GM12878 (cell line): ENCODE measurements around the gene KCTD16. TPM values are rescaled to one million over a fixed set of nuclear protein-coding genes. Genes with fewer than 3 reads are reported as not detected.

ENCODE experiments used
- ATAC-seq: fragments of 200-7000 bp; cut with Tn5 transposase; 3 replicates; pipeline ENCODE4 v1.9.1; 2020; ENCODE audit warnings: mild to moderate bottlenecking, moderate library complexity
- BruUV-seq: library from RNA; stranded (reverse); fragments of 400-500 nt; replicated peaks from 2 replicates; lab custom pipeline; 2021; lab: Mats Ljungman, UMichigan
- CTCF ChIA-PET: fragments of 300-600 bp; sonication (Branson Sonifier 250); formaldehyde crosslinking; extraction: SDS; loops from one replicate; lab custom pipeline; 2021; ENCODE audit warnings: inconsistent platforms; lab: Yijun Ruan, JAX
- POLR2A ChIA-PET: fragments of 350-600 bp; formaldehyde crosslinking; extraction: SDS; loops from one replicate; lab custom pipeline; 2021; ENCODE audit warnings: inconsistent platforms; lab: Charles Lee
- RAD21 ChIA-PET: fragments of 300-600 bp; sonication (Branson Sonifier 250); formaldehyde crosslinking; loops from one replicate; lab custom pipeline; 2023; ENCODE audit warnings: antibody characterized with exemption; ENCODE audit not compliant: unreplicated experiment; lab: Charles Lee
- SMC1A ChIA-PET: fragments of 300-600 bp; sonication (Branson Sonifier 250); formaldehyde crosslinking; loops from one replicate; lab custom pipeline; 2023; ENCODE audit not compliant: unreplicated experiment, uncharacterized antibody; lab: Charles Lee
- DNase-seq: peaks from one replicate; pipeline ENCODE4 v3.0.0-alpha.2; 2011; ENCODE audit warnings: low read depth, low spot score
- FAIRE-seq: peaks from 3 replicates; lab custom pipeline; 2011; peaks lifted over from hg19 to GRCh38; lab: Jason Lieb, UNC
- H2AFZ ChIP-seq: 2 replicates; pipeline ENCODE4 v1.6.0; 2011; ENCODE audit warnings: low read depth, low read length, control low read depth; ENCODE audit not compliant: control insufficient read depth
- H3K27ac ChIP-seq: 2 replicates; pipeline ENCODE4 v1.5.1; 2011; ENCODE audit warnings: control low read depth; ENCODE audit not compliant: control insufficient read depth, insufficient read depth
- H3K27me3 ChIP-seq, 2 experiments: replicated peaks in 1 of 2; 2 replicates each; pipeline versions ENCODE4 v1.6.0 to v1.6.1; 2011; ENCODE audit warnings: low read length in 1 of 2; ENCODE audit not compliant: control insufficient read depth in 2 of 2, insufficient read depth in 2 of 2
- H3K36me3 ChIP-seq, 2 experiments: 2 replicates each; pipeline ENCODE4 v1.5.1; 2011; ENCODE audit warnings: low read length in 1 of 2; ENCODE audit not compliant: control insufficient read depth in 2 of 2, insufficient read depth in 2 of 2
- H3K4me1 ChIP-seq: 2 replicates; pipeline ENCODE4 v1.6.1; 2011; ENCODE audit warnings: mild to moderate bottlenecking, low read length, moderate library complexity, mixed read lengths; ENCODE audit not compliant: control insufficient read depth, insufficient read depth
- H3K4me2 ChIP-seq: 2 replicates; pipeline ENCODE4 v1.6.0; 2011; ENCODE audit warnings: control low read depth; ENCODE audit not compliant: control insufficient read depth, insufficient read depth
- H3K4me3 ChIP-seq: fragments of 200-600 bp; sonication (generic); 2 replicates; pipeline ENCODE4 v1.5.1; 2016
- H3K79me2 ChIP-seq: 2 replicates; pipeline ENCODE4 v1.6.0; 2011; ENCODE audit warnings: low read length; ENCODE audit not compliant: control insufficient read depth, insufficient read depth
- H3K9ac ChIP-seq: 2 replicates; pipeline ENCODE4 v1.8.0; 2011; ENCODE audit warnings: low read length, control low read depth, mixed read lengths; ENCODE audit not compliant: control insufficient read depth, insufficient read depth
- H3K9me3 ChIP-seq: replicated peaks from 3 replicates; pipeline ENCODE4 v1.5.1; 2011; ENCODE audit warnings: mild to moderate bottlenecking, low read length; ENCODE audit not compliant: control insufficient read depth, insufficient read depth
- H4K20me1 ChIP-seq: 2 replicates; pipeline ENCODE4 v1.6.0; 2011; ENCODE audit not compliant: control insufficient read depth, insufficient read depth
- CBFB ChIP-seq: IDR thresholded peaks from 2 replicates; pipeline ENCODE4 v1.6.1; 2016; ENCODE audit warnings: antibody characterized with exemption, low read depth
- MXI1 ChIP-seq: fragments of 150-350 bp; IDR thresholded peaks from 2 replicates; pipeline ENCODE4 v1.6.1; 2011; ENCODE audit warnings: low read depth, mild to moderate bottlenecking, inconsistent platforms, low read length, improper control_type of control experiment
- NBN ChIP-seq: fragments of 450-650 bp; IDR thresholded peaks from 2 replicates; pipeline ENCODE4 v1.6.1; 2016
- NFIC ChIP-seq: IDR thresholded peaks from 2 replicates; pipeline ENCODE4 v1.6.1; 2012; ENCODE audit warnings: low read depth, mild to moderate bottlenecking, inconsistent platforms, low read length, moderate library complexity
- PAX5 ChIP-seq: IDR thresholded peaks from 2 replicates; pipeline ENCODE4 v1.6.1; 2011; ENCODE audit warnings: low read depth, low read length, borderline replicate concordance
- RCOR1 ChIP-seq: conservative IDR thresholded peaks from 2 replicates; pipeline ENCODE4 v1.6.1; 2012; ENCODE audit warnings: low read depth, low read length, improper control_type of control experiment
- TCF3 ChIP-seq: IDR thresholded peaks from 2 replicates; pipeline ENCODE4 v1.6.1; 2012; ENCODE audit warnings: low read depth, mild to moderate bottlenecking, low read length, borderline replicate concordance; ENCODE audit not compliant: insufficient read depth
- ZNF217 ChIP-seq: fragments of 450-650 bp; IDR thresholded peaks from 2 replicates; pipeline ENCODE4 v1.6.1; 2017; ENCODE audit warnings: antibody characterized with exemption, mild to moderate bottlenecking
- WGBS: methylation state at CpG from one replicate; pipeline ENCODE4 v1.1.6; 2016; ENCODE audit warnings: low lambda C conversion rate; ENCODE audit not compliant: insufficient replicate concordance, insufficient coverage; ENCODE audit errors: missing lambda C conversion rate; 5-methylcytosine and 5-hydroxymethylcytosine counted together
- in situ Hi-C: fragments of 300-500 bp; cut with MboI; formaldehyde crosslinking; loops from 9 replicates; pipeline ENCODE4 v1.14.3; 2018; ENCODE audit warnings: mixed read lengths
- intact Hi-C: fragments of 100-400 bp; cut with micrococcal nuclease; formaldehyde crosslinking; loops from one replicate; pipeline ENCODE4 v1.14.2; 2022; ENCODE audit not compliant: unreplicated experiment
- polyA plus RNA-seq, 11 experiments: library from polyadenylated mRNA; depleted of rRNA in 4 of 11; unstranded in 6 of 11; stranded (reverse) in 5 of 11; fragments of >200 nt; fragmentation: Nextera tagmentation in 4 of 11; fragmentation: Illumina TruSeq in 1 of 11; extraction: Ambion mirVana in 4 of 11; extraction: Trizol in 1 of 11; gene quantifications; 1 replicate in 1 of 11; 2 replicates in 10 of 11; pipeline versions ENCODE4 v1.2.1 to v1.2.3, GENCODE V29; 2011 to 2016; ENCODE audit warnings: inconsistent platforms in 2 of 11, missing spikeins in 2 of 11, low read depth in 1 of 11
- total RNA-seq, 4 experiments: library from RNA; depleted of rRNA in 3 of 4; stranded (reverse); fragments of >200 nt in 3 of 4; fragmentation: Illumina TruSeq in 1 of 4; extraction: Trizol in 1 of 4; gene quantifications; 2 replicates each; pipeline versions ENCODE4 v1.2.1 to v1.2.3, GENCODE V29; 2013 to 2021
- TF ChIP-seq, protein P1 (sequence below): fragments of 450-650 bp; IDR thresholded peaks from 2 replicates; pipeline ENCODE4 v1.6.1; 2017; ENCODE audit warnings: mild to moderate bottlenecking, moderate library complexity
- TF ChIP-seq, protein P2 (sequence below): fragments of 450-650 bp; IDR thresholded peaks from 2 replicates; pipeline ENCODE4 v1.6.1; 2017; ENCODE audit warnings: borderline replicate concordance
- TF ChIP-seq, protein P3 (sequence below): fragments of 450-650 bp; formaldehyde crosslinking; IDR thresholded peaks from 2 replicates; pipeline ENCODE4 v1.5.0; 2022; ENCODE audit warnings: mild to moderate bottlenecking, missing genetic modification characterization

KCTD16 gene
- total and polyA plus RNA-seq, 10 of the 15 experiments (the other 5 are each of a cell fraction or from before 2014, with no cell fraction given) = 0.03 to 0.10 (median 0.06) TPM; not detected in 3

DNA sequence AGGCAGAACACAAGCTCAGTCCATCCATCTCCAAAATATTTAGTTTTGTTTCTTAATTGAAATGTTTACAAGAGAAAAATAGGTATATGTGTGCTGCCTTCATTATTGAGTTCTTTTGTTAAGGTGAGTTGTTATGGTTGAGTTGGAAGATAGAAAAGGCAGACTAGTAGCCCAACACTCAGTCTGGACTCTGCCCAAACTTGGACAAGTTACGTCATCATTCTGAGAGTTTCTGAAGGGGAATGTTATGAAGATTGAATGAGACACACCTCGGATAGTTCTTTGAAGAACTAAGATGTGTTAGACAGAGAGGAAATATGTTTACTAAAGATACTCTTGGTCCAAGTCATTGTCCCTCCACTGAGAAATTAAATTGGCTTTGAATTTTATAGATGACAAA is 245.5 kb downstream of the KCTD16 start:
- Histone ChIP-seq H3K9me3 (no peaks in the 10 kb centered on the region), H2AFZ (no peak overlapping the region), H3K79me2 (no peaks in the 10 kb centered on the region), H3K4me3 (no peak overlapping the region), H3K9ac (no peak overlapping the region), H3K4me1 (no peaks in the 10 kb centered on the region), H3K27ac (no peak overlapping the region)
- CTCF ChIA-PET = no interaction called here
- ATAC-seq = no peak
- DNase-seq = no peak
- no TSS peak for BruUV-seq
- intact Hi-C loops (no loop called here), in situ Hi-C loops (no loop called here)
- FAIRE-seq = no peak
- POLR2A ChIA-PET = no interaction called here
- TF ChIP-seq, protein P1, sequence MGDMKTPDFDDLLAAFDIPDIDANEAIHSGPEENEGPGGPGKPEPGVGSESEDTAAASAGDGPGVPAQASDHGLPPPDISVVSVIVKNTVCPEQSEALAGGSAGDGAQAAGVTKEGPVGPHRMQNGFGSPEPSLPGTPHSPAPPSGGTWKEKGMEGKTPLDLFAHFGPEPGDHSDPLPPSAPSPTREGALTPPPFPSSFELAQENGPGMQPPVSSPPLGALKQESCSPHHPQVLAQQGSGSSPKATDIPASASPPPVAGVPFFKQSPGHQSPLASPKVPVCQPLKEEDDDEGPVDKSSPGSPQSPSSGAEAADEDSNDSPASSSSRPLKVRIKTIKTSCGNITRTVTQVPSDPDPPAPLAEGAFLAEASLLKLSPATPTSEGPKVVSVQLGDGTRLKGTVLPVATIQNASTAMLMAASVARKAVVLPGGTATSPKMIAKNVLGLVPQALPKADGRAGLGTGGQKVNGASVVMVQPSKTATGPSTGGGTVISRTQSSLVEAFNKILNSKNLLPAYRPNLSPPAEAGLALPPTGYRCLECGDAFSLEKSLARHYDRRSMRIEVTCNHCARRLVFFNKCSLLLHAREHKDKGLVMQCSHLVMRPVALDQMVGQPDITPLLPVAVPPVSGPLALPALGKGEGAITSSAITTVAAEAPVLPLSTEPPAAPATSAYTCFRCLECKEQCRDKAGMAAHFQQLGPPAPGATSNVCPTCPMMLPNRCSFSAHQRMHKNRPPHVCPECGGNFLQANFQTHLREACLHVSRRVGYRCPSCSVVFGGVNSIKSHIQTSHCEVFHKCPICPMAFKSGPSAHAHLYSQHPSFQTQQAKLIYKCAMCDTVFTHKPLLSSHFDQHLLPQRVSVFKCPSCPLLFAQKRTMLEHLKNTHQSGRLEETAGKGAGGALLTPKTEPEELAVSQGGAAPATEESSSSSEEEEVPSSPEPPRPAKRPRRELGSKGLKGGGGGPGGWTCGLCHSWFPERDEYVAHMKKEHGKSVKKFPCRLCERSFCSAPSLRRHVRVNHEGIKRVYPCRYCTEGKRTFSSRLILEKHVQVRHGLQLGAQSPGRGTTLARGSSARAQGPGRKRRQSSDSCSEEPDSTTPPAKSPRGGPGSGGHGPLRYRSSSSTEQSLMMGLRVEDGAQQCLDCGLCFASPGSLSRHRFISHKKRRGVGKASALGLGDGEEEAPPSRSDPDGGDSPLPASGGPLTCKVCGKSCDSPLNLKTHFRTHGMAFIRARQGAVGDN = no peak
- TF ChIP-seq NBN (no peak), MXI1 (no peak), NFIC (no peak), CBFB (no peak), TCF3 (no peak), PAX5 (no peak), ZNF217 (no peak), RCOR1 (no peak)
- TF ChIP-seq, protein P2, sequence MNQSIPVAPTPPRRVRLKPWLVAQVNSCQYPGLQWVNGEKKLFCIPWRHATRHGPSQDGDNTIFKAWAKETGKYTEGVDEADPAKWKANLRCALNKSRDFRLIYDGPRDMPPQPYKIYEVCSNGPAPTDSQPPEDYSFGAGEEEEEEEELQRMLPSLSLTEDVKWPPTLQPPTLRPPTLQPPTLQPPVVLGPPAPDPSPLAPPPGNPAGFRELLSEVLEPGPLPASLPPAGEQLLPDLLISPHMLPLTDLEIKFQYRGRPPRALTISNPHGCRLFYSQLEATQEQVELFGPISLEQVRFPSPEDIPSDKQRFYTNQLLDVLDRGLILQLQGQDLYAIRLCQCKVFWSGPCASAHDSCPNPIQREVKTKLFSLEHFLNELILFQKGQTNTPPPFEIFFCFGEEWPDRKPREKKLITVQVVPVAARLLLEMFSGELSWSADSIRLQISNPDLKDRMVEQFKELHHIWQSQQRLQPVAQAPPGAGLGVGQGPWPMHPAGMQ = no peak
- TF ChIP-seq, protein P3, sequence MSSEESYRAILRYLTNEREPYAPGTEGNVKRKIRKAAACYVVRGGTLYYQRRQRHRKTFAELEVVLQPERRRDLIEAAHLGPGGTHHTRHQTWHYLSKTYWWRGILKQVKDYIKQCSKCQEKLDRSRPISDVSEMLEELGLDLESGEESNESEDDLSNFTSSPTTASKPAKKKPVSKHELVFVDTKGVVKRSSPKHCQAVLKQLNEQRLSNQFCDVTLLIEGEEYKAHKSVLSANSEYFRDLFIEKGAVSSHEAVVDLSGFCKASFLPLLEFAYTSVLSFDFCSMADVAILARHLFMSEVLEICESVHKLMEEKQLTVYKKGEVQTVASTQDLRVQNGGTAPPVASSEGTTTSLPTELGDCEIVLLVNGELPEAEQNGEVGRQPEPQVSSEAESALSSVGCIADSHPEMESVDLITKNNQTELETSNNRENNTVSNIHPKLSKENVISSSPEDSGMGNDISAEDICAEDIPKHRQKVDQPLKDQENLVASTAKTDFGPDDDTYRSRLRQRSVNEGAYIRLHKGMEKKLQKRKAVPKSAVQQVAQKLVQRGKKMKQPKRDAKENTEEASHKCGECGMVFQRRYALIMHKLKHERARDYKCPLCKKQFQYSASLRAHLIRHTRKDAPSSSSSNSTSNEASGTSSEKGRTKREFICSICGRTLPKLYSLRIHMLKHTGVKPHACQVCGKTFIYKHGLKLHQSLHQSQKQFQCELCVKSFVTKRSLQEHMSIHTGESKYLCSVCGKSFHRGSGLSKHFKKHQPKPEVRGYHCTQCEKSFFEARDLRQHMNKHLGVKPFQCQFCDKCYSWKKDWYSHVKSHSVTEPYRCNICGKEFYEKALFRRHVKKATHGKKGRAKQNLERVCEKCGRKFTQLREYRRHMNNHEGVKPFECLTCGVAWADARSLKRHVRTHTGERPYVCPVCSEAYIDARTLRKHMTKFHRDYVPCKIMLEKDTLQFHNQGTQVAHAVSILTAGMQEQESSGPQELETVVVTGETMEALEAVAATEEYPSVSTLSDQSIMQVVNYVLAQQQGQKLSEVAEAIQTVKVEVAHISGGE = no peak
- TF ChIP-seq, all 136 proteins: peak for 0
- H4K20me1 ChIP-seq = no peaks in the 10 kb centered on the region
- RAD21 ChIA-PET = no interaction called here
- H3K27me3 ChIP-seq = no peaks in the 10 kb centered on the region
- SMC1A ChIA-PET = no interaction called here
- no peaks in the 10 kb centered on the region for H3K36me3 ChIP-seq
- 21% methylated on average over 2 of the region's 2 CpGs for WGBS
- H3K4me2 ChIP-seq = no peak overlapping the region
